Osteoblast (primary cell): ENCODE data around the gene STAC2. TPM values are rescaled to one million over a fixed set of nuclear protein-coding genes. Genes with fewer than 3 reads are reported as not detected.

Experiments
- DNase-seq: peaks from one replicate; pipeline ENCODE4 v3.0.0; 2011; ENCODE audit warnings: low spot score, mixed read lengths; ENCODE audit not compliant: insufficient read length; ENCODE audit errors: missing footprints
- H2AFZ ChIP-seq: 2 replicates; pipeline ENCODE4 v1.6.0; 2011; ENCODE audit warnings: mild to moderate bottlenecking, low read length
- H3K27ac ChIP-seq: 2 replicates; pipeline ENCODE4 v1.5.1; 2011; ENCODE audit warnings: mild to moderate bottlenecking, low read depth, low read length, moderate library complexity
- H3K27me3 ChIP-seq: 2 replicates; pipeline ENCODE4 v1.6.0; 2012; ENCODE audit warnings: mild to moderate bottlenecking, control low read depth, inconsistent platforms, low read length, moderate library complexity; ENCODE audit not compliant: insufficient read depth
- H3K36me3 ChIP-seq: 2 replicates; pipeline ENCODE4 v1.5.1; 2011; ENCODE audit warnings: mild to moderate bottlenecking, low read length, control low read depth, moderate library complexity; ENCODE audit not compliant: insufficient read depth
- H3K4me1 ChIP-seq: 2 replicates; pipeline ENCODE4 v1.5.1; 2011; ENCODE audit warnings: mild to moderate bottlenecking, low read length, control low read depth, moderate library complexity; ENCODE audit not compliant: insufficient read depth
- H3K4me2 ChIP-seq: 2 replicates; pipeline ENCODE4 v1.6.0; 2011; ENCODE audit warnings: mild to moderate bottlenecking, low read length; ENCODE audit not compliant: insufficient read depth
- H3K4me3 ChIP-seq: fragments of 200-600 bp; sonication (generic); 3 replicates; pipeline ENCODE4 v1.5.1; 2012; ENCODE audit warnings: mild to moderate bottlenecking, low read length, inconsistent platforms; ENCODE audit not compliant: insufficient read depth
- H3K79me2 ChIP-seq: 2 replicates; pipeline ENCODE4 v1.6.0; 2012; ENCODE audit warnings: mild to moderate bottlenecking, low read length, control low read depth, inconsistent platforms; ENCODE audit not compliant: insufficient read depth
- H3K9me3 ChIP-seq: 2 replicates; pipeline ENCODE4 v1.5.1; 2011; ENCODE audit warnings: low read depth, low read length, control low read depth
- H4K20me1 ChIP-seq: 2 replicates; pipeline ENCODE4 v1.6.0; 2012; ENCODE audit warnings: mild to moderate bottlenecking, low read length, control low read depth; ENCODE audit not compliant: insufficient read depth
- CTCF ChIP-seq: IDR thresholded peaks from 2 replicates; pipeline ENCODE4 v1.5.1; 2011; ENCODE audit warnings: mild to moderate bottlenecking, low read depth, low read length, moderate library complexity; ENCODE audit errors: extremely low read depth
- total RNA-seq: library from RNA; depleted of rRNA; stranded (reverse); fragments of >200 nt; gene quantifications from 2 replicates; pipeline ENCODE4 v1.2.3, GENCODE V29; 2012

Gene STAC2
- total RNA-seq, 1 donor = not detected

- H3K4me2 ChIP-seq = no peak overlapping the region
- no peak overlapping the region for H3K27ac ChIP-seq
- H3K36me3 ChIP-seq = peaks cover 39% of the 10 kb centered on the region
- no peaks in the 10 kb centered on the region for H3K9me3 ChIP-seq
- peaks cover 10% of the 10 kb centered on the region for H4K20me1 ChIP-seq
- H2AFZ ChIP-seq = no peak overlapping the region
- no peaks in the 10 kb centered on the region for H3K79me2 ChIP-seq
- no peak for TF ChIP-seq CTCF
- DNase-seq = peak; percentile 37
- no peaks in the 10 kb centered on the region for H3K27me3 ChIP-seq
- peaks cover 6% of the 10 kb centered on the region for H3K4me1 ChIP-seq
- no peak overlapping the region for H3K4me3 ChIP-seq
Observed at GRCh38 chr17:39181303-39181702, 44.4 kb downstream of the STAC2 start.

GRCh38 chr17:39178536-39178935 lies 47.2 kb downstream of the STAC2 start:
- H4K20me1 ChIP-seq = peaks cover 18% of the 10 kb centered on the region
- no peaks in the 10 kb centered on the region for H3K79me2 ChIP-seq
- no peak overlapping the region for H2AFZ ChIP-seq
- no peak for TF ChIP-seq CTCF
- no peak overlapping the region for H3K4me3 ChIP-seq
- H3K4me2 ChIP-seq = no peak overlapping the region
- DNase-seq = peak; percentile 88
- peaks cover 42% of the 10 kb centered on the region for H3K36me3 ChIP-seq
- H3K9me3 ChIP-seq = no peaks in the 10 kb centered on the region
- no peaks in the 10 kb centered on the region for H3K27me3 ChIP-seq
- H3K27ac ChIP-seq = no peak overlapping the region
- peaks cover 6% of the 10 kb centered on the region for H3K4me1 ChIP-seq

- peaks cover 33% of the 10 kb centered on the region for H3K36me3 ChIP-seq
- H4K20me1 ChIP-seq = peaks cover 18% of the 10 kb centered on the region
- peak; percentile 54 for DNase-seq
- H3K79me2 ChIP-seq = no peaks in the 10 kb centered on the region
- H3K4me2 ChIP-seq = no peak overlapping the region
- no peak overlapping the region for H3K4me3 ChIP-seq
- no peaks in the 10 kb centered on the region for H3K27me3 ChIP-seq
- H3K27ac ChIP-seq = no peak overlapping the region
- no peaks in the 10 kb centered on the region for H3K9me3 ChIP-seq
- H3K4me1 ChIP-seq = peaks cover 6% of the 10 kb centered on the region
- no peak for TF ChIP-seq CTCF
- H2AFZ ChIP-seq = no peak overlapping the region
Observed at GRCh38 chr17:39177256-39177655, 48.5 kb downstream of the STAC2 start.

- no peak overlapping the region for H2AFZ ChIP-seq
- no peak overlapping the region for H3K27ac ChIP-seq
- no peaks in the 10 kb centered on the region for H3K27me3 ChIP-seq
- H4K20me1 ChIP-seq = peaks cover 18% of the 10 kb centered on the region
- no peak for TF ChIP-seq CTCF
- H3K79me2 ChIP-seq = no peaks in the 10 kb centered on the region
- no peaks in the 10 kb centered on the region for H3K9me3 ChIP-seq
- H3K4me1 ChIP-seq = peaks cover 6% of the 10 kb centered on the region
- no peak overlapping the region for H3K4me2 ChIP-seq
- peaks cover 31% of the 10 kb centered on the region for H3K36me3 ChIP-seq
- DNase-seq = peak; percentile 52
- H3K4me3 ChIP-seq = no peak overlapping the region
Observed at GRCh38 chr17:39175695-39176093, 50.1 kb downstream of the STAC2 start.
